H1 (cell line): ENCODE measurements around the gene KRT72. TPM values are rescaled to one million over a fixed set of nuclear protein-coding genes. Genes with fewer than 3 reads are reported as not detected.

Source experiments
- CTCF ChIA-PET: fragments of 300-600 bp; sonication (Branson Sonifier 250); formaldehyde crosslinking; loops from one replicate; lab custom pipeline; 2021; ENCODE audit not compliant: partially characterized antibody; lab: Charles Lee
- POLR2A ChIA-PET: fragments of 300-600 bp; sonication (Branson Sonifier 250); formaldehyde crosslinking; loops from one replicate; lab custom pipeline; 2021; ENCODE audit warnings: inconsistent platforms; ENCODE audit not compliant: partially characterized antibody; lab: Charles Lee
- DNase-seq, 2 experiments: peaks; one replicate each; pipeline versions ENCODE4 v3.0.0 to v3.0.0-alpha.2; 2010 to 2022; ENCODE audit warnings: low spot score in 2 of 2, low read depth in 1 of 2, mixed read lengths in 1 of 2
- FAIRE-seq: peaks from 2 replicates; lab custom pipeline; 2011; peaks lifted over from hg19 to GRCh38; lab: Jason Lieb, UNC
- H2AFZ ChIP-seq: 2 replicates; pipeline ENCODE4 v1.8.1; 2012; ENCODE audit warnings: low read length, inconsistent platforms
- H2AK5ac ChIP-seq: 2 replicates; pipeline ENCODE4 v1.6.1; 2013; ENCODE audit warnings: low read depth, low read length
- H2BK120ac ChIP-seq: replicated peaks from 2 replicates; pipeline ENCODE3; 2013; ENCODE audit warnings: low read depth, low read length, inconsistent platforms
- H2BK12ac ChIP-seq: 2 replicates; pipeline ENCODE4 v1.6.1; 2013; ENCODE audit warnings: low read depth, low read length
- H2BK15ac ChIP-seq: 2 replicates; pipeline ENCODE4 v1.6.1; 2013; ENCODE audit warnings: low read length
- H2BK20ac ChIP-seq: 2 replicates; pipeline ENCODE4 v1.6.1; 2013; ENCODE audit warnings: low read length
- H2BK5ac ChIP-seq: 2 replicates; pipeline ENCODE4 v1.6.1; 2013; ENCODE audit warnings: low read depth, low read length
- H3K14ac ChIP-seq: 2 replicates; pipeline ENCODE4 v1.6.1; 2013; ENCODE audit warnings: inconsistent platforms; ENCODE audit not compliant: insufficient read length
- H3K18ac ChIP-seq: 2 replicates; pipeline ENCODE4 v1.6.1; 2013; ENCODE audit warnings: low read length; ENCODE audit errors: extremely low read depth
- H3K23ac ChIP-seq: 2 replicates; pipeline ENCODE4 v1.6.1; 2013; ENCODE audit warnings: inconsistent platforms; ENCODE audit not compliant: insufficient read length
- H3K23me2 ChIP-seq: 2 replicates; pipeline ENCODE4 v1.6.1; 2013; ENCODE audit warnings: low read depth, low read length
- H3K27ac ChIP-seq: 2 replicates; pipeline ENCODE4 v1.6.1; 2011; ENCODE audit warnings: low read depth, low read length, inconsistent platforms
- H3K27me3 ChIP-seq, 4 experiments: replicated peaks in 1 of 4; 1 replicate in 1 of 4; 2 replicates in 3 of 4; pipeline versions ENCODE4 v1.6.1 to v1.8.1; 2011 to 2013; ENCODE audit warnings: low read length in 3 of 4, mild to moderate bottlenecking in 3 of 4, inconsistent platforms in 2 of 4, mixed read lengths in 2 of 4, moderate library complexity in 1 of 4; ENCODE audit not compliant: control insufficient read depth in 3 of 4, insufficient read depth in 3 of 4; ENCODE audit errors: extremely low read depth in 1 of 4
- H3K36me3 ChIP-seq, 4 experiments: 2 replicates each; pipeline versions ENCODE4 v1.6.1 to v1.8.1; 2011 to 2013; ENCODE audit warnings: mild to moderate bottlenecking in 4 of 4, low read length in 3 of 4, moderate library complexity in 2 of 4, control low read depth in 1 of 4, inconsistent platforms in 1 of 4; ENCODE audit not compliant: insufficient read depth in 4 of 4, control insufficient read depth in 2 of 4
- H3K4ac ChIP-seq: replicated peaks from 2 replicates; pipeline ENCODE3; 2013; ENCODE audit warnings: low read length, low read depth, mixed read lengths, inconsistent platforms; ENCODE audit not compliant: insufficient read length
- H3K4me1 ChIP-seq, 4 experiments: replicated peaks in 1 of 4; 1 replicate in 1 of 4; 2 replicates in 3 of 4; pipeline versions ENCODE4 v1.6.1 to v1.8.1; 2011 to 2013; ENCODE audit warnings: low read length in 3 of 4, inconsistent platforms in 2 of 4, mixed read lengths in 1 of 4; ENCODE audit not compliant: insufficient read depth in 4 of 4, control insufficient read depth in 3 of 4
- H3K4me2 ChIP-seq, 2 experiments: 2 replicates each; pipeline versions ENCODE4 v1.6.1 to v1.8.1; 2011 to 2013; ENCODE audit warnings: low read depth in 2 of 2, low read length in 2 of 2, control low read depth in 1 of 2, inconsistent platforms in 1 of 2, mild to moderate bottlenecking in 1 of 2; ENCODE audit not compliant: insufficient read depth in 1 of 2
- H3K4me3 ChIP-seq, 4 experiments: fragments of 200-600, 300-600 bp in 1 of 4; sonication (generic), shearing (Covaris generic), sonication (Bioruptor Twin) in 1 of 4; 2 replicates each; pipeline versions ENCODE4 v1.5.1 to v1.8.1; 2011 to 2016; ENCODE audit warnings: low read length in 4 of 4, low read depth in 3 of 4, control low read depth in 2 of 4, inconsistent platforms in 2 of 4, mild to moderate bottlenecking in 2 of 4, mixed read lengths in 1 of 4, moderate library complexity in 1 of 4; ENCODE audit not compliant: insufficient read depth in 2 of 4; ENCODE audit errors: extremely low read depth in 1 of 4
- H3K56ac ChIP-seq: replicated peaks from 2 replicates; pipeline ENCODE3; 2013; ENCODE audit warnings: low read depth, mild to moderate bottlenecking, mixed read lengths, low read length, inconsistent platforms; ENCODE audit not compliant: insufficient read length
- H3K79me1 ChIP-seq: 2 replicates; pipeline ENCODE4 v1.6.1; 2013; ENCODE audit warnings: low read depth, low read length, control low read depth
- H3K79me2 ChIP-seq, 2 experiments: 2 replicates each; pipeline versions ENCODE4 v1.6.1 to v1.8.1; 2012 to 2013; ENCODE audit warnings: low read length in 2 of 2, mild to moderate bottlenecking in 2 of 2, inconsistent platforms in 1 of 2; ENCODE audit not compliant: insufficient read depth in 2 of 2, control insufficient read depth in 1 of 2
- H3K9ac ChIP-seq, 4 experiments: replicated peaks in 1 of 4; 1 replicate in 1 of 4; 2 replicates in 3 of 4; pipeline versions ENCODE4 v1.6.1 to v1.8.1; 2011 to 2013; ENCODE audit warnings: low read depth in 3 of 4, low read length in 3 of 4, control low read depth in 2 of 4, mild to moderate bottlenecking in 2 of 4, moderate library complexity in 2 of 4, inconsistent platforms in 1 of 4; ENCODE audit errors: extremely low read depth in 1 of 4
- H3K9me3 ChIP-seq, 2 experiments: 2 replicates each; pipeline versions ENCODE4 v1.6.1 to v1.8.1; 2012 to 2013; ENCODE audit warnings: mild to moderate bottlenecking in 2 of 2, moderate library complexity in 2 of 2, control low read depth in 1 of 2, inconsistent platforms in 1 of 2, low read depth in 1 of 2, low read length in 1 of 2, mixed read lengths in 1 of 2; ENCODE audit not compliant: insufficient read depth in 2 of 2
- H4K20me1 ChIP-seq, 2 experiments: replicated peaks in 1 of 2; 2 replicates each; pipeline versions ENCODE3 to v1.8.1; 2011 to 2013; ENCODE audit warnings: inconsistent platforms in 2 of 2, low read length in 2 of 2, mild to moderate bottlenecking in 1 of 2; ENCODE audit not compliant: insufficient read depth in 2 of 2, control insufficient read depth in 1 of 2
- H4K5ac ChIP-seq: 2 replicates; pipeline ENCODE4 v1.6.1; 2013; ENCODE audit warnings: low read length, low read depth, mixed read lengths, inconsistent platforms; ENCODE audit not compliant: insufficient read length
- H4K8ac ChIP-seq: 2 replicates; pipeline ENCODE4 v1.8.0; 2013; ENCODE audit warnings: mild to moderate bottlenecking, moderate library complexity, low read length, inconsistent platforms; ENCODE audit not compliant: insufficient read depth; ENCODE audit errors: extremely low read depth
- H4K91ac ChIP-seq: replicated peaks from 2 replicates; pipeline ENCODE3; 2013; ENCODE audit warnings: low read length, mixed read lengths, inconsistent platforms; ENCODE audit not compliant: insufficient read length
- CTCF ChIP-seq, 3 experiments: IDR thresholded peaks; 1 replicate in 2 of 3; 2 replicates in 1 of 3; pipeline versions ENCODE4 v1.5.1 to v1.6.1; 2011; ENCODE audit warnings: low read length in 3 of 3, mild to moderate bottlenecking in 3 of 3, inconsistent platforms in 2 of 3, low read depth in 1 of 3, moderate library complexity in 1 of 3; ENCODE audit not compliant: insufficient read depth in 1 of 3; ENCODE audit errors: control extremely low read depth in 1 of 3
- PHF8 ChIP-seq: fragments of 200-600 bp; sonication (generic); conservative IDR thresholded peaks from 2 replicates; pipeline ENCODE4 v1.7.1; 2012; ENCODE audit warnings: low read depth, mild to moderate bottlenecking, inconsistent platforms, low read length, moderate library complexity
- RBBP5 ChIP-seq: IDR thresholded peaks from 2 replicates; pipeline ENCODE4 v1.7.1; 2012; ENCODE audit warnings: low read depth, mild to moderate bottlenecking, inconsistent platforms, low read length, moderate library complexity, borderline replicate concordance
- WGBS, 2 experiments: shearing (Covaris generic) in 1 of 2; methylation state at CpG; one replicate each; pipeline versions ENCODE4 v1.1.6 to v1.1.7; 2013 to 2015; ENCODE audit warnings: low lambda C conversion rate in 2 of 2, mixed read lengths in 2 of 2, inconsistent platforms in 1 of 2, low coverage in 1 of 2, missing lambda C conversion rate in 1 of 2; ENCODE audit not compliant: insufficient replicate concordance in 2 of 2, insufficient coverage in 1 of 2, insufficient read length in 1 of 2; ENCODE audit errors: extremely low coverage in 1 of 2, missing lambda C conversion rate in 1 of 2; 5-methylcytosine and 5-hydroxymethylcytosine counted together
- polyA plus RNA-seq, 7 experiments: library from polyadenylated mRNA; depleted of rRNA in 3 of 7; stranded (reverse) in 5 of 7; unstranded in 2 of 7; fragments of >200 nt in 5 of 7; fragments of 200-250 nt in 2 of 7; gene quantifications; 1 replicate in 5 of 7; 2 replicates in 1 of 7; 4 replicates in 1 of 7; pipeline versions ENCODE4 v1.2.1 to v1.2.3, GENCODE V29; 2011 to 2013; ENCODE audit warnings: missing spikeins in 2 of 7, mixed read lengths in 2 of 7
- total RNA-seq: library from RNA; stranded (reverse); fragmentation: NEBNext Ultra II Directional; extraction: Animal tissue kit (Norgen Biotek cat#: 25700); gene quantifications from 2 replicates; pipeline ENCODE4 v1.2.1, GENCODE V29; 2021

Gene KRT72
- total and polyA plus RNA-seq, 2 of the 8 experiments (the other 6 are each of a cell fraction or from before 2014, with no cell fraction given), result not detected

- H3K4ac ChIP-seq, result no peak overlapping the region
- no peaks in the 10 kb centered on the region for H3K27me3 ChIP-seq
- no peak overlapping the region for H2BK12ac ChIP-seq
- no peak overlapping the region for H2BK5ac ChIP-seq
- no peak overlapping the region for H3K27ac ChIP-seq
- H2BK15ac ChIP-seq, result no peak overlapping the region
- no peaks in the 10 kb centered on the region; a peak in 2 of 7 replicates for H3K4me1 ChIP-seq
- CTCF ChIA-PET, result interaction anchor here (0.7 to 4.8 kb wide), 27 partner anchors 7 to 390 kb away, joined by 3 to 47 read pairs (median 5); partner anchors contain the start of genes KRT5 and KRT71
- H2AK5ac ChIP-seq, result no peak overlapping the region
- DNase-seq (peak in 1 of 2 experiments; percentile 50), FAIRE-seq (no peak)
- no peak overlapping the region for H3K9ac ChIP-seq
- no peaks in the 10 kb centered on the region for H3K36me3 ChIP-seq
- no peaks in the 10 kb centered on the region for H3K79me2 ChIP-seq
- no peak overlapping the region for H4K5ac ChIP-seq
- no peak overlapping the region for H4K91ac ChIP-seq
- TF ChIP-seq RBBP5 (no peak), CTCF (IDR thresholded peaks at IDR 0.05; ENCODE audit: control extremely low read depth in 1 of 3, insufficient read depth in 1 of 3, low read depth in 1 of 3, low read length in 3 of 3) (peak; percentile 5 to 17 (median 9); a peak in 2 of 4 replicates), PHF8 (no peak)
- 88% methylated on average over 15 of the region's 15 CpGs; no CpG with 5 or more reads in 1 of the 2 experiments for WGBS, 2 experiments
- no peak overlapping the region for H3K23ac ChIP-seq
- no peak overlapping the region for H2BK120ac ChIP-seq
- H3K9me3 ChIP-seq, result no peaks in the 10 kb centered on the region
- no peak overlapping the region for H3K18ac ChIP-seq
- H3K79me1 ChIP-seq, result no peaks in the 10 kb centered on the region
- H3K4me3 ChIP-seq, result no peak overlapping the region
- no peak overlapping the region for H2AFZ ChIP-seq
- POLR2A ChIA-PET, result no interaction called here
- H4K8ac ChIP-seq, result no peak overlapping the region
- no peaks in the 10 kb centered on the region for H3K23me2 ChIP-seq
- no peak overlapping the region for H3K4me2 ChIP-seq
- H3K56ac ChIP-seq, result no peak overlapping the region
- no peak overlapping the region for H2BK20ac ChIP-seq
- no peaks in the 10 kb centered on the region for H4K20me1 ChIP-seq
- H3K14ac ChIP-seq, result no peak overlapping the region
Observed at GRCh38 chr12:52546126-52546525, 55.1 kb downstream of the KRT72 start.
